Measurements from ENCODE around the gene MYADML2. TPM values are rescaled to one million over a fixed set of nuclear protein-coding genes. Genes with fewer than 3 reads are reported as not detected.

Gene MYADML2
- total and polyA plus RNA-seq, 2 experiments from 2014 or later: 0.70 to 1.7 TPM

DNA sequence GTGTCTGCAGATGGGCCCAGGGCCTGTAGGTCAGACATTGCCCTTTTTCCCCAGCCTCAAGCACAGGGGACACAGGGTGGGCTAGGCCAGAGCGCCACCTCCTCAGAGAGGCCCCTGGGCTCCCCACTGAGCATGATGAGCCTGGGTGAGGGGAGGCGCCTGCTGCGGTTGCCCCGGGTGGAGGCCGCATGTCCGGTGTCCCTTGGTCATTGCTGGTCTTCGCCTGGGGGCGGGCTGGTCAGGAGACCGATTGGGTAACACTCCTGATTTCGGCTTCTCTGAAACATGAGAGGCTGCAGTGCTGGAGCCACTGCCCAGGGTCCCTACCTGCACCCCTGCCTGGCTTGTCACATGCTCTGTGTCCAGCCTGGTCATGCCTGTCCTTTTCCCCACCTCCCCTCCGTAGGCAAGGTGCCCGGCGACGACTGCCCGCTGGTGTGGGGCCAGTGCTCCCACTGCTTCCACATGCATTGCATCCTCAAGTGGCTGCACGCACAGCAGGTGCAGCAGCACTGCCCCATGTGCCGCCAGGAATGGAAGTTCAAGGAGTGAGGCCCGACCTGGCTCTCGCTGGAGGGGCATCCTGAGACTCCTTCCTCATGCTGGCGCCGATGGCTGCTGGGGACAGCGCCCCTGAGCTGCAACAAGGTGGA lies 47.4 kb downstream of the MYADML2 start (continued):
- no peak for TF ChIP-seq EZH2phosphoT487 (IDR thresholded peaks at IDR 0.05; ENCODE audit: unreplicated experiment)
- no peak for TF ChIP-seq NANOG (IDR thresholded peaks at IDR 0.05; ENCODE audit: borderline replicate concordance)
- no peak for TF ChIP-seq CREB1 (CRISPR knock-in tag; IDR thresholded peaks at IDR 0.05; ENCODE audit: low read depth)
- TF ChIP-seq, protein P1, sequence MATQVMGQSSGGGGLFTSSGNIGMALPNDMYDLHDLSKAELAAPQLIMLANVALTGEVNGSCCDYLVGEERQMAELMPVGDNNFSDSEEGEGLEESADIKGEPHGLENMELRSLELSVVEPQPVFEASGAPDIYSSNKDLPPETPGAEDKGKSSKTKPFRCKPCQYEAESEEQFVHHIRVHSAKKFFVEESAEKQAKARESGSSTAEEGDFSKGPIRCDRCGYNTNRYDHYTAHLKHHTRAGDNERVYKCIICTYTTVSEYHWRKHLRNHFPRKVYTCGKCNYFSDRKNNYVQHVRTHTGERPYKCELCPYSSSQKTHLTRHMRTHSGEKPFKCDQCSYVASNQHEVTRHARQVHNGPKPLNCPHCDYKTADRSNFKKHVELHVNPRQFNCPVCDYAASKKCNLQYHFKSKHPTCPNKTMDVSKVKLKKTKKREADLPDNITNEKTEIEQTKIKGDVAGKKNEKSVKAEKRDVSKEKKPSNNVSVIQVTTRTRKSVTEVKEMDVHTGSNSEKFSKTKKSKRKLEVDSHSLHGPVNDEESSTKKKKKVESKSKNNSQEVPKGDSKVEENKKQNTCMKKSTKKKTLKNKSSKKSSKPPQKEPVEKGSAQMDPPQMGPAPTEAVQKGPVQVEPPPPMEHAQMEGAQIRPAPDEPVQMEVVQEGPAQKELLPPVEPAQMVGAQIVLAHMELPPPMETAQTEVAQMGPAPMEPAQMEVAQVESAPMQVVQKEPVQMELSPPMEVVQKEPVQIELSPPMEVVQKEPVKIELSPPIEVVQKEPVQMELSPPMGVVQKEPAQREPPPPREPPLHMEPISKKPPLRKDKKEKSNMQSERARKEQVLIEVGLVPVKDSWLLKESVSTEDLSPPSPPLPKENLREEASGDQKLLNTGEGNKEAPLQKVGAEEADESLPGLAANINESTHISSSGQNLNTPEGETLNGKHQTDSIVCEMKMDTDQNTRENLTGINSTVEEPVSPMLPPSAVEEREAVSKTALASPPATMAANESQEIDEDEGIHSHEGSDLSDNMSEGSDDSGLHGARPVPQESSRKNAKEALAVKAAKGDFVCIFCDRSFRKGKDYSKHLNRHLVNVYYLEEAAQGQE (IDR thresholded peaks at IDR 0.05; ENCODE audit: unreplicated experiment): no peak
- no peak for TF ChIP-seq EZH2 (IDR thresholded peaks at IDR 0.05; ENCODE audit: low read depth, unreplicated experiment)
- no peak for TF ChIP-seq ZNF114 (CRISPR knock-in tag; IDR thresholded peaks at IDR 0.05)
- TF ChIP-seq, protein P2, sequence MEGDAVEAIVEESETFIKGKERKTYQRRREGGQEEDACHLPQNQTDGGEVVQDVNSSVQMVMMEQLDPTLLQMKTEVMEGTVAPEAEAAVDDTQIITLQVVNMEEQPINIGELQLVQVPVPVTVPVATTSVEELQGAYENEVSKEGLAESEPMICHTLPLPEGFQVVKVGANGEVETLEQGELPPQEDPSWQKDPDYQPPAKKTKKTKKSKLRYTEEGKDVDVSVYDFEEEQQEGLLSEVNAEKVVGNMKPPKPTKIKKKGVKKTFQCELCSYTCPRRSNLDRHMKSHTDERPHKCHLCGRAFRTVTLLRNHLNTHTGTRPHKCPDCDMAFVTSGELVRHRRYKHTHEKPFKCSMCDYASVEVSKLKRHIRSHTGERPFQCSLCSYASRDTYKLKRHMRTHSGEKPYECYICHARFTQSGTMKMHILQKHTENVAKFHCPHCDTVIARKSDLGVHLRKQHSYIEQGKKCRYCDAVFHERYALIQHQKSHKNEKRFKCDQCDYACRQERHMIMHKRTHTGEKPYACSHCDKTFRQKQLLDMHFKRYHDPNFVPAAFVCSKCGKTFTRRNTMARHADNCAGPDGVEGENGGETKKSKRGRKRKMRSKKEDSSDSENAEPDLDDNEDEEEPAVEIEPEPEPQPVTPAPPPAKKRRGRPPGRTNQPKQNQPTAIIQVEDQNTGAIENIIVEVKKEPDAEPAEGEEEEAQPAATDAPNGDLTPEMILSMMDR (conservative IDR thresholded peaks at IDR 0.05; ENCODE audit: low read depth in 2 of 2): no peak

DNA sequence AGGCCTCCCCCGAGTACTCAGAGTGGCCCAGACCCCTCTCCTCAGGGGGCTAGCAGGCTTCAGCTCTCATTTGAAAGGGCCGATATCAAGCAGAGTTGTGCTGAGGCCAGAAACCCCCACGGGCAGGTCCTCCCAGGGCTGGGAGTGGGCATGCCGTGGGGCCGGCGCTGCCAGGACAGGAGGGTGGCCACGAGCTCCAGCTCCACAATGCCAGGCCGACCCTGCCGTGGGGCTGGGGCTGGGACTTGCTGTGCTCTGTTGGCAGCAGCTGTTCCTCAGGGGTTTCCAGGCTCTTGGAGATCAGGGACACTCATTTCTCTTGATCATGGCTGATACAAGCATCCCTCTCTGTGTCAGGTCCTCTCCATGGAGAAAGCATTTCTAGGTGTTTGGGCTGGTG lies 48.1 kb downstream of the MYADML2 start:
- Histone ChIP-seq H3K27ac (ENCODE audit: low read depth) (no peak overlapping the region), H2AFZ (no peak overlapping the region), H3F3A (replicated peaks; ENCODE audit: low read depth) (peaks cover 13% of the 10 kb centered on the region), H3K36me3 (ENCODE audit: insufficient read depth) (peaks cover 27% of the 10 kb centered on the region; the same call in 1 of the 2 replicates), H3K27me3 (ENCODE audit: insufficient read depth) (peaks cover 18% of the 10 kb centered on the region), H3K4me1 (ENCODE audit: insufficient read depth) (no peaks in the 10 kb centered on the region; the same call in 1 of the 2 replicates), H3K9me2 (ENCODE audit: insufficient read depth) (no peaks in the 10 kb centered on the region), H3K79me2 (replicated peaks; ENCODE audit: insufficient read depth) (no peaks in the 10 kb centered on the region; the same call in 1 of the 2 replicates), H3K4me2 (no peak overlapping the region), H4K20me1 (replicated peaks; ENCODE audit: insufficient read depth) (0 out of 2 replicates have a peak, but pooled peaks cover 7% of the 10 kb centered on the region), H3K4me3 (no peak overlapping the region)
- DNase-seq (ENCODE audit: low spot score): no peak
- H3K27ac Mint-ChIP-seq: no peak overlapping the region
- peaks cover 42% of the 10 kb centered on the region for H3K36me3 Mint-ChIP-seq (ENCODE audit: low read depth)
- H3K4me3 Mint-ChIP-seq: no peak overlapping the region
- H3K27me3 Mint-ChIP-seq (ENCODE audit: insufficient read depth, low read depth, poor library complexity): peaks cover 26% of the 10 kb centered on the region
- peaks cover 3% of the 10 kb centered on the region; the same call in 2 of the 3 replicates for H3K4me1 Mint-ChIP-seq
- no peaks in the 10 kb centered on the region for H3K9me3 Mint-ChIP-seq
- ATAC-seq: no peak
- TF ChIP-seq, protein P1 (IDR thresholded peaks at IDR 0.05; ENCODE audit: unreplicated experiment): no peak
- TF ChIP-seq NANOG (IDR thresholded peaks at IDR 0.05; ENCODE audit: borderline replicate concordance) (no peak), POLR2AphosphoS5 (IDR thresholded peaks at IDR 0.05; ENCODE audit: low read depth) (no peak), EZH2 (IDR thresholded peaks at IDR 0.05; ENCODE audit: low read depth, unreplicated experiment) (no peak), STAT1 (IDR thresholded peaks at IDR 0.05; ENCODE audit: unreplicated experiment) (no peak), CREB1 (CRISPR knock-in tag; IDR thresholded peaks at IDR 0.05; ENCODE audit: low read depth) (no peak), EZH2phosphoT487 (IDR thresholded peaks at IDR 0.05; ENCODE audit: unreplicated experiment) (no peak), JUNB (IDR thresholded peaks at IDR 0.05; ENCODE audit: unreplicated experiment) (no peak)
- TF ChIP-seq, protein P3, sequence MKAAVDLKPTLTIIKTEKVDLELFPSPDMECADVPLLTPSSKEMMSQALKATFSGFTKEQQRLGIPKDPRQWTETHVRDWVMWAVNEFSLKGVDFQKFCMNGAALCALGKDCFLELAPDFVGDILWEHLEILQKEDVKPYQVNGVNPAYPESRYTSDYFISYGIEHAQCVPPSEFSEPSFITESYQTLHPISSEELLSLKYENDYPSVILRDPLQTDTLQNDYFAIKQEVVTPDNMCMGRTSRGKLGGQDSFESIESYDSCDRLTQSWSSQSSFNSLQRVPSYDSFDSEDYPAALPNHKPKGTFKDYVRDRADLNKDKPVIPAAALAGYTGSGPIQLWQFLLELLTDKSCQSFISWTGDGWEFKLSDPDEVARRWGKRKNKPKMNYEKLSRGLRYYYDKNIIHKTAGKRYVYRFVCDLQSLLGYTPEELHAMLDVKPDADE (IDR thresholded peaks at IDR 0.05): no peak
- TF ChIP-seq, protein P2 (conservative IDR thresholded peaks at IDR 0.05; ENCODE audit: low read depth in 2 of 2): no peak

All from GM23338 (cell line).